ENCODE data around the gene ITGAD.
"Not testable (repeated sequence)": the region's sequence is repeated elsewhere in the genome, so short reads cannot be mapped to it uniquely, and the experiment has no call there.

The ITGAD gene

DNA sequence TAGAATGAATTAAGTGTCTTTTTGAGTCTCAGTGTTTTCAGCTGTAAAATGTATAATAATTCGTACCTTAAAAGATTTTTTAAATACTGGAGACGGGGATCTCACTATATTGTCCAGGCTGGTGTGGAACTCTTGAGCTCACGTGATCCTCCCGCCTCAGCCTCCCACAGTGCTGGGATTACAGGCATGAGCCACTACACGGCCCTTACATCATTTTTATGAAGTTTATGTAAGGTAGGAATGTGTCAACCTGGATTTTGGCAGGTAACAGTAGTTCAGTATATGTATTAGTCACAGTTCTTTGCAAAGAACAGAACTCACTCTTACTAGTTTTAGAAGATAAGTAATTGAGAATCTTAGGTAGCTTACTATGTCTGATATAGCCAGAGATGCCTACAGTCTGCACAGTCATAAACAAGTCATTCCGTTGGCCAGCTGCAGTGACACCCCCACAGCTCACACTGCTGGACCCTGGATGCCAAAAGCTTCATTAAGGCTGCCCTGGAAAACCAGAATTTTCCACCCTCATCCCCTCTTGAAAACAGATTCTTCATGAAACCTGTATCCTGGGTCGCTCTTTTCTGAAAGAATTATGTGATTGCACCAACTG, 35.6 kb downstream of the ITGAD start:
- Histone ChIP-seq H3K9me3 (ENCODE audit: control insufficient read depth, low read length) (no peaks in the 10 kb centered on the region), H3K4me3 (ENCODE audit: insufficient read depth, low read depth, low read length, poor library complexity, severe bottlenecking) (no peak overlapping the region), H3K27me3 (replicated peaks; ENCODE audit: control insufficient read depth, insufficient read depth, low read length, poor library complexity, severe bottlenecking) (no peaks in the 10 kb centered on the region), H3K36me3 (ENCODE audit: control insufficient read depth, insufficient read depth, low read length) (no peaks in the 10 kb centered on the region), H3K4me1 (ENCODE audit: control insufficient read depth, insufficient read depth, low read length, poor library complexity, severe bottlenecking) (no peaks in the 10 kb centered on the region), H3K27ac (ENCODE audit: insufficient read depth, low read length, poor library complexity, severe bottlenecking) (no peak overlapping the region)
- no peak for DNase-seq

DNA sequence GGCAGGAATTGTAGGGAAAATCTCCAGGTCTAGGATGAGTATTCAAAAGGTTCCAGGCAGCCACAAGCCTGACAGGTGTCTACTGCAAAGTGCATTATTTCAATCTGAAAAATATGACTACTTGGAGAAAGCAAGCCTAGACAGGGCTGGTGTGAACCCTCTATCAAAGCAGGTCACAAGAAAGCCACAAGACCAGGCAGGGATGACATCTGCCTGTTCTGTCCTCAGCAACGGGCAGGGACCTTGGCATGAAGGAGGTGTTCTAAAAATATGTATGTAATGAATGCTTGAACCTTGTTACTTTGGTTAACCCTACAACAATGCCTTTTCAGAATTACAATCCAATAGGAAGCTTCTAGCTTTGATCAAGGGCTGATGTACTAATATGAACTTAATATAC, 36.2 kb downstream of the ITGAD start:
- Histone ChIP-seq H3K4me1 (ENCODE audit: control insufficient read depth, insufficient read depth, low read length, poor library complexity, severe bottlenecking) (no peaks in the 10 kb centered on the region), H3K27ac (ENCODE audit: insufficient read depth, low read length, poor library complexity, severe bottlenecking) (no peak overlapping the region), H3K4me3 (ENCODE audit: insufficient read depth, low read depth, low read length, poor library complexity, severe bottlenecking) (no peak overlapping the region), H3K27me3 (replicated peaks; ENCODE audit: control insufficient read depth, insufficient read depth, low read length, poor library complexity, severe bottlenecking) (no peaks in the 10 kb centered on the region), H3K36me3 (ENCODE audit: control insufficient read depth, insufficient read depth, low read length) (no peaks in the 10 kb centered on the region), H3K9me3 (ENCODE audit: control insufficient read depth, low read length) (no peaks in the 10 kb centered on the region)
- DNase-seq = no peak

GRCh38 chr16:31429796-31430195, 36.7 kb downstream of the ITGAD start:
- H3K4me1 ChIP-seq (ENCODE audit: control insufficient read depth, insufficient read depth, low read length, poor library complexity, severe bottlenecking) = no peaks in the 10 kb centered on the region
- H3K27me3 ChIP-seq (replicated peaks; ENCODE audit: control insufficient read depth, insufficient read depth, low read length, poor library complexity, severe bottlenecking) = no peaks in the 10 kb centered on the region
- no peaks in the 10 kb centered on the region for H3K9me3 ChIP-seq (ENCODE audit: control insufficient read depth, low read length)
- DNase-seq = no peak
- no peak overlapping the region for H3K27ac ChIP-seq (ENCODE audit: insufficient read depth, low read length, poor library complexity, severe bottlenecking)
- H3K4me3 ChIP-seq (ENCODE audit: insufficient read depth, low read depth, low read length, poor library complexity, severe bottlenecking) = no peak overlapping the region
- no peaks in the 10 kb centered on the region for H3K36me3 ChIP-seq (ENCODE audit: control insufficient read depth, insufficient read depth, low read length)

- H3K27me3 ChIP-seq (replicated peaks; ENCODE audit: control insufficient read depth, insufficient read depth, low read length, poor library complexity, severe bottlenecking) = no peaks in the 10 kb centered on the region
- DNase-seq = no peak
- H3K4me1 ChIP-seq (ENCODE audit: control insufficient read depth, insufficient read depth, low read length, poor library complexity, severe bottlenecking) = no peaks in the 10 kb centered on the region
- H3K36me3 ChIP-seq (ENCODE audit: control insufficient read depth, insufficient read depth, low read length) = no peaks in the 10 kb centered on the region
- no peaks in the 10 kb centered on the region for H3K9me3 ChIP-seq (ENCODE audit: control insufficient read depth, low read length)
- H3K4me3 ChIP-seq (ENCODE audit: insufficient read depth, low read depth, low read length, poor library complexity, severe bottlenecking) = no peak overlapping the region
- no peak overlapping the region for H3K27ac ChIP-seq (ENCODE audit: insufficient read depth, low read length, poor library complexity, severe bottlenecking)
These were observed 37.4 kb downstream of the ITGAD start for GRCh38 chr16:31430380-31431052.

- Histone ChIP-seq H3K27ac (ENCODE audit: insufficient read depth, low read length, poor library complexity, severe bottlenecking) (no peak overlapping the region), H3K4me1 (ENCODE audit: control insufficient read depth, insufficient read depth, low read length, poor library complexity, severe bottlenecking) (no peaks in the 10 kb centered on the region), H3K27me3 (replicated peaks; ENCODE audit: control insufficient read depth, insufficient read depth, low read length, poor library complexity, severe bottlenecking) (no peaks in the 10 kb centered on the region), H3K9me3 (ENCODE audit: control insufficient read depth, low read length) (no peaks in the 10 kb centered on the region), H3K4me3 (ENCODE audit: insufficient read depth, low read depth, low read length, poor library complexity, severe bottlenecking) (no peak overlapping the region), H3K36me3 (ENCODE audit: control insufficient read depth, insufficient read depth, low read length) (no peaks in the 10 kb centered on the region)
- DNase-seq = no peak
These were observed 42.4 kb downstream of the ITGAD start for GRCh38 chr16:31435341-31436220.

- no peak overlapping the region for H3K27ac ChIP-seq (ENCODE audit: insufficient read depth, low read length, poor library complexity, severe bottlenecking)
- no peaks in the 10 kb centered on the region for H3K4me1 ChIP-seq (ENCODE audit: control insufficient read depth, insufficient read depth, low read length, poor library complexity, severe bottlenecking)
- DNase-seq = no peak
- H3K9me3 ChIP-seq (ENCODE audit: control insufficient read depth, low read length) = no peaks in the 10 kb centered on the region
- H3K27me3 ChIP-seq (replicated peaks; ENCODE audit: control insufficient read depth, insufficient read depth, low read length, poor library complexity, severe bottlenecking) = no peaks in the 10 kb centered on the region
- no peak overlapping the region for H3K4me3 ChIP-seq (ENCODE audit: insufficient read depth, low read depth, low read length, poor library complexity, severe bottlenecking)
- H3K36me3 ChIP-seq (ENCODE audit: control insufficient read depth, insufficient read depth, low read length) = no peaks in the 10 kb centered on the region
These were observed 43.3 kb downstream of the ITGAD start for GRCh38 chr16:31436221-31437045.

DNA sequence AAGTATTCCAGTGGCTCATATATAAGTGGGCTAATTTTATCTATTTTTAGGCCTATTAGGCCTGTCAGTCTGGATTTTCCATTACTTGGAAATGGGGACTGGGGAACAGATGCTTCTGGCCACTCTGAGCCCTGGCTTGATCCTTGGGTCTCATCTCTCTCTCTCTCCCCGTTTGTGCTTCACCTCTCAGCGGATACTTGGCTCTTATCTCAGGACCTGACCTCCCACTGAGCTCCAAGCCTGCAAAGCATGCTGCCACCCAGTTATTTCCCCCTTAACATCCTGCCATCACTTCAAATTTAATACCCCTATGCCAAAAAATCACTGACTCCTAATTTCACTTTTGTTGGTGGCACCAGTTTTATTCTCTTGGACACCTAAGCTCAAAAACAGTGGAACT, 45.3 kb downstream of the ITGAD start:
- H3K9me3 ChIP-seq (ENCODE audit: control insufficient read depth, low read length) = no peaks in the 10 kb centered on the region
- no peaks in the 10 kb centered on the region for H3K27me3 ChIP-seq (replicated peaks; ENCODE audit: control insufficient read depth, insufficient read depth, low read length, poor library complexity, severe bottlenecking)
- no peaks in the 10 kb centered on the region for H3K36me3 ChIP-seq (ENCODE audit: control insufficient read depth, insufficient read depth, low read length)
- no peak overlapping the region for H3K27ac ChIP-seq (ENCODE audit: insufficient read depth, low read length, poor library complexity, severe bottlenecking)
- H3K4me3 ChIP-seq (ENCODE audit: insufficient read depth, low read depth, low read length, poor library complexity, severe bottlenecking) = no peak overlapping the region
- no peak for DNase-seq
- no peaks in the 10 kb centered on the region for H3K4me1 ChIP-seq (ENCODE audit: control insufficient read depth, insufficient read depth, low read length, poor library complexity, severe bottlenecking)

DNA sequence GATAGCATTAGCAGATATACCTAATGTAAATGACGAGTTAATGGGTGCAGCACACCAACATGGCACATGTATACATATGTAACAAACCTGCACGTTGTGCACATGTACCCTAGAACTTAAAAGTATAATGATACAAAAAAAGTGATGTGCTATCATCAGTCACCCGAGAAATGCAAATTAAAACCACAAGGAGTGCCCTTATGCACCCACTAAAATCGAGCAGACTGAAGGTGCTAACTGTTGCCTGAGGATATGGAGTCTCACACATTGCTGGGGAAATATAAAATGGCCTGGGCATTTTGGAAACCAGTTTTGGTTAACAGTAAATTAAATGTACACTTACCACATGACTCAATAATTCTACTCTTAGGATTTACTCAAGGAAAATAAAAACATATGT, 45.9 kb downstream of the ITGAD start:
- not testable (repeated sequence) for DNase-seq; H3K9me3 ChIP-seq (ENCODE audit: control insufficient read depth, low read length); H3K4me3 ChIP-seq (ENCODE audit: insufficient read depth, low read depth, low read length, poor library complexity, severe bottlenecking); H3K27ac ChIP-seq (ENCODE audit: insufficient read depth, low read length, poor library complexity, severe bottlenecking); H3K27me3 ChIP-seq (replicated peaks; ENCODE audit: control insufficient read depth, insufficient read depth, low read length, poor library complexity, severe bottlenecking); H3K36me3 ChIP-seq (ENCODE audit: control insufficient read depth, insufficient read depth, low read length); H3K4me1 ChIP-seq (ENCODE audit: control insufficient read depth, insufficient read depth, low read length, poor library complexity, severe bottlenecking)

- H3K36me3 ChIP-seq (ENCODE audit: control insufficient read depth, insufficient read depth, low read length) = no peaks in the 10 kb centered on the region
- H3K4me3 ChIP-seq (ENCODE audit: insufficient read depth, low read depth, low read length, poor library complexity, severe bottlenecking) = no peak overlapping the region
- DNase-seq = no peak
- H3K27ac ChIP-seq (ENCODE audit: insufficient read depth, low read length, poor library complexity, severe bottlenecking) = no peak overlapping the region
- H3K9me3 ChIP-seq (ENCODE audit: control insufficient read depth, low read length) = no peaks in the 10 kb centered on the region
- no peaks in the 10 kb centered on the region for H3K4me1 ChIP-seq (ENCODE audit: control insufficient read depth, insufficient read depth, low read length, poor library complexity, severe bottlenecking)
- no peaks in the 10 kb centered on the region for H3K27me3 ChIP-seq (replicated peaks; ENCODE audit: control insufficient read depth, insufficient read depth, low read length, poor library complexity, severe bottlenecking)
These were observed 46.4 kb downstream of the ITGAD start for GRCh38 chr16:31439519-31439918.

All from effector memory CD4-positive, alpha-beta T cell (primary cell).